Fibroblast of lung (primary cell): Measurements from ENCODE around the gene ELP4.

ENCODE experiments used
- EZH2 ChIP-seq: IDR thresholded peaks from 2 replicates; pipeline ENCODE4 v1.5.1; 2012; ENCODE audit warnings: low read length, control low read depth, mild to moderate bottlenecking; ENCODE audit errors: missing control alignments
- TF ChIP-seq, protein P1 (sequence below), 2 donors: IDR thresholded peaks in 1 of 2; conservative IDR thresholded peaks in 1 of 2; 1 replicate in 1 of 2; 2 replicates in 1 of 2; pipeline ENCODE4 v1.5.1; 2011 to 2012; ENCODE audit warnings: low read length in 2 of 2, control low read depth in 1 of 2, inconsistent platforms in 1 of 2, low read depth in 1 of 2, mild to moderate bottlenecking in 1 of 2

DNA sequence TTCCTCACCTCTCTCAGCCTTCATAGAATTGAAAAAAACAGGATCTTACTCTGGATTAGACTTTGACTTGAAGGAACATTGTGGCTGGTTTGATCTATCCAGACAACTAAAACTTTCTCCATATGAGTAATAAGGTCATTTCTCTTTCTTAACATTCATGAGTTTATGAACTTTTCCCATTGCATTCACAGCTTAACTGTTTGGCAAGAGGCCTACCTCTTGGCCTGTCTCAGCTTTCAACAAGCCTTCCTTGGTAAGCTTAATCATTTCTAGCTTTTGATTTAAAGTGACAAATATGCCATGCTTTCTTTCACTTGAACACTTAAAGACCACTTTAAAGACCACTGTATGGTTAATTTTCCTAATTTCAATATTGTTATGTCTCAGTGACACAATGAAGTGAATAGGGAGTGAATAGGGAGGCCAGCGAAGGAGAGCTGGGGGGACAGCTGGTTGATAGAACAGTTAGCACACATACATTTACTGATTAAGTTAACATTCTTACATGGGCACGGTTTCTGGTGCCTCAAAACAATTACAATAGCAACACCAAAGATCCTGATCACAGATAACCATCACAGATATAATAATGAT lies 17.1 kb upstream of the ELP4 start:
- TF ChIP-seq, protein P1, sequence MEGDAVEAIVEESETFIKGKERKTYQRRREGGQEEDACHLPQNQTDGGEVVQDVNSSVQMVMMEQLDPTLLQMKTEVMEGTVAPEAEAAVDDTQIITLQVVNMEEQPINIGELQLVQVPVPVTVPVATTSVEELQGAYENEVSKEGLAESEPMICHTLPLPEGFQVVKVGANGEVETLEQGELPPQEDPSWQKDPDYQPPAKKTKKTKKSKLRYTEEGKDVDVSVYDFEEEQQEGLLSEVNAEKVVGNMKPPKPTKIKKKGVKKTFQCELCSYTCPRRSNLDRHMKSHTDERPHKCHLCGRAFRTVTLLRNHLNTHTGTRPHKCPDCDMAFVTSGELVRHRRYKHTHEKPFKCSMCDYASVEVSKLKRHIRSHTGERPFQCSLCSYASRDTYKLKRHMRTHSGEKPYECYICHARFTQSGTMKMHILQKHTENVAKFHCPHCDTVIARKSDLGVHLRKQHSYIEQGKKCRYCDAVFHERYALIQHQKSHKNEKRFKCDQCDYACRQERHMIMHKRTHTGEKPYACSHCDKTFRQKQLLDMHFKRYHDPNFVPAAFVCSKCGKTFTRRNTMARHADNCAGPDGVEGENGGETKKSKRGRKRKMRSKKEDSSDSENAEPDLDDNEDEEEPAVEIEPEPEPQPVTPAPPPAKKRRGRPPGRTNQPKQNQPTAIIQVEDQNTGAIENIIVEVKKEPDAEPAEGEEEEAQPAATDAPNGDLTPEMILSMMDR (conservative IDR thresholded peaks at IDR 0.05 in 1 of 2, IDR thresholded peaks at IDR 0.05 in 1 of 2; ENCODE audit: low read depth in 1 of 2, low read length in 2 of 2), result no peak
- TF ChIP-seq EZH2, result no peak
